Panc1 (cell line): ENCODE data around the gene LGALS1. TPM values are rescaled to one million over a fixed set of nuclear protein-coding genes. Genes with fewer than 3 reads are reported as not detected.

Experiments used
- ATAC-seq: fragments of 200-7000 bp; cut with Tn5 transposase; 2 replicates; pipeline ENCODE4 v1.9.1; 2020; ENCODE audit warnings: mild to moderate bottlenecking, moderate library complexity
- BruUV-seq: library from RNA; stranded (reverse); fragments of 400-500 nt; replicated peaks from 2 replicates; lab custom pipeline; 2021; lab: Mats Ljungman, UMichigan
- CTCF ChIA-PET: fragments of 300-600 bp; sonication (Branson Sonifier 250); formaldehyde crosslinking; loops from one replicate; lab custom pipeline; 2022; ENCODE audit warnings: antibody characterized with exemption; lab: Charles Lee
- POLR2A ChIA-PET: fragments of 300-600 bp; sonication (Branson Sonifier 250); formaldehyde crosslinking; loops from one replicate; lab custom pipeline; 2022; ENCODE audit warnings: antibody characterized with exemption; lab: Charles Lee
- DNase-seq: peaks from one replicate; pipeline ENCODE4 v3.0.0-alpha.2; 2010; ENCODE audit warnings: low read depth, low spot score
- H3K27ac ChIP-seq: 2 replicates; pipeline ENCODE4 v1.5.1; 2011; ENCODE audit warnings: mild to moderate bottlenecking, low read length, inconsistent platforms
- H3K27me3 ChIP-seq: fragments of 200-500 bp; sonication (Bioruptor generic); 2 replicates; pipeline ENCODE4 v1.6.0; 2014; ENCODE audit warnings: low read length, inconsistent platforms; ENCODE audit not compliant: control insufficient read depth, insufficient read depth
- H3K36me3 ChIP-seq: fragments of 200-500 bp; sonication (Bioruptor generic); 2 replicates; pipeline ENCODE4 v1.5.1; 2014; ENCODE audit warnings: inconsistent platforms, mild to moderate bottlenecking, low read length, moderate library complexity; ENCODE audit not compliant: control insufficient read depth, insufficient read depth
- H3K4me1 ChIP-seq: 2 replicates; pipeline ENCODE4 v1.5.1; 2011; ENCODE audit warnings: inconsistent platforms, mild to moderate bottlenecking, low read length, moderate library complexity; ENCODE audit not compliant: control insufficient read depth, insufficient read depth
- H3K4me3 ChIP-seq, 2 experiments: 2 replicates each; pipeline ENCODE4 v1.5.1; 2011 to 2012; ENCODE audit warnings: low read depth in 2 of 2, low read length in 2 of 2, mild to moderate bottlenecking in 2 of 2, inconsistent platforms in 1 of 2, moderate library complexity in 1 of 2
- H3K9me3 ChIP-seq: fragments of 200-500 bp; sonication (Bioruptor generic); 2 replicates; pipeline ENCODE4 v1.5.1; 2014; ENCODE audit warnings: low read depth, mild to moderate bottlenecking, inconsistent platforms, low read length, moderate library complexity; ENCODE audit not compliant: control insufficient read depth, insufficient read depth
- POLR2AphosphoS5 ChIP-seq: IDR thresholded peaks from 2 replicates; pipeline ENCODE4 v1.6.1; 2012; ENCODE audit warnings: mild to moderate bottlenecking, low read depth, low read length, moderate library complexity
- SIN3A ChIP-seq: IDR thresholded peaks from 2 replicates; pipeline ENCODE4 v1.6.1; 2012; ENCODE audit warnings: low read depth, mild to moderate bottlenecking, low read length, moderate library complexity, borderline replicate concordance; ENCODE audit not compliant: insufficient read depth
- TCF7L2 ChIP-seq: IDR thresholded peaks from 2 replicates; pipeline ENCODE4 v1.6.1; 2011; ENCODE audit warnings: mild to moderate bottlenecking, low read depth, low read length, inconsistent platforms
- in situ Hi-C: cut with HindIII; loops from 2 replicates; pipeline ENCODE4 v1.10.0; 2016; ENCODE audit warnings: low sequenced_read_pairs, low pct_unique_long_range_greater_than_20kb
- intact Hi-C: fragments of 100-400 bp; cut with micrococcal nuclease; formaldehyde crosslinking; loops from one replicate; pipeline ENCODE4 v1.10.0; 2022; ENCODE audit not compliant: unreplicated experiment
- total RNA-seq: library from RNA; stranded (reverse); gene quantifications from one replicate; pipeline ENCODE4 v1.2.1, GENCODE V29; 2021; ENCODE audit not compliant: unreplicated experiment
- TF ChIP-seq, protein P1 (sequence below): fragments of 450-650 bp; IDR thresholded peaks from 2 replicates; pipeline ENCODE4 v1.5.1; 2017; ENCODE audit warnings: mild to moderate bottlenecking
- TF ChIP-seq, protein P2 (sequence below), 2 experiments: IDR thresholded peaks; 2 replicates each; pipeline ENCODE4 v1.6.1; 2011 to 2012; ENCODE audit warnings: low read depth in 2 of 2, control low read depth in 1 of 2, low read length in 1 of 2, mild to moderate bottlenecking in 1 of 2, moderate library complexity in 1 of 2; ENCODE audit not compliant: insufficient read depth in 1 of 2

Gene LGALS1
- total RNA-seq, 1 experiment from 2014 or later, result 1,518 TPM

GRCh38 chr22:37657590-37658132 lies 17.8 kb upstream of the LGALS1 start:
- ChIA-PET POLR2A (interaction anchor here (0.6 to 0.9 kb wide), 3 partner anchors 17 to 997 kb away, joined by 3 to 12 read pairs (median 7); no protein-coding TSS in a partner anchor), CTCF (interaction anchor here (0.7 to 1.9 kb wide), 4 partner anchors 14 to 187 kb away, joined by 8 to 14 read pairs (median 9); partner anchors contain the start of gene ANKRD54)
- Histone ChIP-seq H3K27me3 (no peaks in the 10 kb centered on the region), H3K4me1 (peaks cover 17% of the 10 kb centered on the region), H3K9me3 (no peaks in the 10 kb centered on the region), H3K4me3 (peak overlapping the region; percentile 69 to 88), H3K27ac (peak overlapping the region; percentile 93), H3K36me3 (no peaks in the 10 kb centered on the region)
- DNase-seq (no peak), ATAC-seq (peak; percentile 44; the same call in 1 of the 2 replicates)
- BruUV-seq, result no TSS peak
- intact Hi-C loops, result no loop called here
- in situ Hi-C loops, result no loop called here
- TF ChIP-seq SIN3A (no peak), POLR2AphosphoS5 (no peak), TCF7L2 (no peak)
- TF ChIP-seq, protein P1, sequence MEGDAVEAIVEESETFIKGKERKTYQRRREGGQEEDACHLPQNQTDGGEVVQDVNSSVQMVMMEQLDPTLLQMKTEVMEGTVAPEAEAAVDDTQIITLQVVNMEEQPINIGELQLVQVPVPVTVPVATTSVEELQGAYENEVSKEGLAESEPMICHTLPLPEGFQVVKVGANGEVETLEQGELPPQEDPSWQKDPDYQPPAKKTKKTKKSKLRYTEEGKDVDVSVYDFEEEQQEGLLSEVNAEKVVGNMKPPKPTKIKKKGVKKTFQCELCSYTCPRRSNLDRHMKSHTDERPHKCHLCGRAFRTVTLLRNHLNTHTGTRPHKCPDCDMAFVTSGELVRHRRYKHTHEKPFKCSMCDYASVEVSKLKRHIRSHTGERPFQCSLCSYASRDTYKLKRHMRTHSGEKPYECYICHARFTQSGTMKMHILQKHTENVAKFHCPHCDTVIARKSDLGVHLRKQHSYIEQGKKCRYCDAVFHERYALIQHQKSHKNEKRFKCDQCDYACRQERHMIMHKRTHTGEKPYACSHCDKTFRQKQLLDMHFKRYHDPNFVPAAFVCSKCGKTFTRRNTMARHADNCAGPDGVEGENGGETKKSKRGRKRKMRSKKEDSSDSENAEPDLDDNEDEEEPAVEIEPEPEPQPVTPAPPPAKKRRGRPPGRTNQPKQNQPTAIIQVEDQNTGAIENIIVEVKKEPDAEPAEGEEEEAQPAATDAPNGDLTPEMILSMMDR, result no peak
- TF ChIP-seq, protein P2, sequence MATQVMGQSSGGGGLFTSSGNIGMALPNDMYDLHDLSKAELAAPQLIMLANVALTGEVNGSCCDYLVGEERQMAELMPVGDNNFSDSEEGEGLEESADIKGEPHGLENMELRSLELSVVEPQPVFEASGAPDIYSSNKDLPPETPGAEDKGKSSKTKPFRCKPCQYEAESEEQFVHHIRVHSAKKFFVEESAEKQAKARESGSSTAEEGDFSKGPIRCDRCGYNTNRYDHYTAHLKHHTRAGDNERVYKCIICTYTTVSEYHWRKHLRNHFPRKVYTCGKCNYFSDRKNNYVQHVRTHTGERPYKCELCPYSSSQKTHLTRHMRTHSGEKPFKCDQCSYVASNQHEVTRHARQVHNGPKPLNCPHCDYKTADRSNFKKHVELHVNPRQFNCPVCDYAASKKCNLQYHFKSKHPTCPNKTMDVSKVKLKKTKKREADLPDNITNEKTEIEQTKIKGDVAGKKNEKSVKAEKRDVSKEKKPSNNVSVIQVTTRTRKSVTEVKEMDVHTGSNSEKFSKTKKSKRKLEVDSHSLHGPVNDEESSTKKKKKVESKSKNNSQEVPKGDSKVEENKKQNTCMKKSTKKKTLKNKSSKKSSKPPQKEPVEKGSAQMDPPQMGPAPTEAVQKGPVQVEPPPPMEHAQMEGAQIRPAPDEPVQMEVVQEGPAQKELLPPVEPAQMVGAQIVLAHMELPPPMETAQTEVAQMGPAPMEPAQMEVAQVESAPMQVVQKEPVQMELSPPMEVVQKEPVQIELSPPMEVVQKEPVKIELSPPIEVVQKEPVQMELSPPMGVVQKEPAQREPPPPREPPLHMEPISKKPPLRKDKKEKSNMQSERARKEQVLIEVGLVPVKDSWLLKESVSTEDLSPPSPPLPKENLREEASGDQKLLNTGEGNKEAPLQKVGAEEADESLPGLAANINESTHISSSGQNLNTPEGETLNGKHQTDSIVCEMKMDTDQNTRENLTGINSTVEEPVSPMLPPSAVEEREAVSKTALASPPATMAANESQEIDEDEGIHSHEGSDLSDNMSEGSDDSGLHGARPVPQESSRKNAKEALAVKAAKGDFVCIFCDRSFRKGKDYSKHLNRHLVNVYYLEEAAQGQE (IDR thresholded peaks at IDR 0.05; ENCODE audit: insufficient read depth in 1 of 2, low read depth in 2 of 2, low read length in 1 of 2), result no peak

DNA sequence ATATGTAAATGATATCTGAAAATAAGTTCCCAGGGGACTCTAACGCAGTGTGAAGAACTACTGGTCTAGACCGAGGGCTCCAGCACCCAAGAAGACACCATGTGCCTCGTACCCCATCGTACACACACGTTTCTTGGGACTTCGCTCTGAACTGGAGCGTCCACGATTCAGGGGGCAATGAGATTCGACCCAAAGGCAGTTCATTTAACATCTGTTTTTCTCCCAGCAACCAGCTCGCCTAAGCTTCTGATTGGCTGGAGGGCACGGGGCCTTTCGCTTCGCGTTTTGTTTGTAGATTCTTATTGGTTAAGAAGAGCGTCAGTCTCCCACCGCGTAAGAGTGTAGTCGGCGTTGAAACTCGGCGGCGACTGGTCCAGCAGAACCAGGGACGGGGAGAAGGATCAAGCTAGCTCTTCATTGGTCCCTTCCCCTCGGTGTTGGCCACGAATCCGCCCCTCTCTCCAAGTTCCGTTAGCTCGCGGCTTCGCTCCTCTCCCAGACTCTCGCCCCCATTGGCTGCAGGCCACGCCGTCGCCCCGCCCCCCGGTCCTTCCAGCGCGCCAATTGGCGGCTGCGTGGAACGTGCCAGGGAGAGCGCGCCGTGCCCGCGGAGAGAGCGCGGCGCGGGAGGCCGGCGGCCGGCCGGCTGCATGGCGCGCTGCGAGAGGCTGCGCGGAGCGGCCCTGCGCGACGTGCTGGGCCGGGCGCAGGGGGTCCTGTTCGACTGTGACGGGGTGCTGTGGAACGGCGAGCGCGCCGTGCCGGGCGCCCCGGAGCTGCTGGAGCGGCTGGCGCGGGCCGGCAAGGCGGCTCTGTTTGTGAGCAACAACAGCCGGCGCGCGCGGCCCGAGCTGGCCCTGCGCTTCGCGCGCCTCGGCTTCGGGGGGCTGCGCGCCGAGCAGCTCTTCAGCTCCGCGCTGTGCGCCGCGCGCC lies 17.0 kb upstream of the LGALS1 start, which contains the start of gene PDXP:
Gene PDXP (plus strand): TSS at position 591 of the 933 bp plus-strand sequence. CDS start 60 bp downstream, at position 651.
- peak; percentile 97 for ATAC-seq
- Histone ChIP-seq H3K4me1 (peaks cover 17% of the 10 kb centered on the region), H3K27me3 (no peaks in the 10 kb centered on the region), H3K27ac (peak within 1 kb of the TSS; percentile 93), H3K4me3 (peak within 1 kb of the TSS; percentile 69 to 88), H3K9me3 (no peaks in the 10 kb centered on the region), H3K36me3 (no peaks in the 10 kb centered on the region)
- BruUV-seq, result no TSS peak
- POLR2A ChIA-PET, result interaction anchor here (0.6 kb wide), 1 partner anchor 16 kb away, joined by 7 read pairs; no protein-coding TSS in a partner anchor
- peak; percentile 96 for DNase-seq
- 0 out of 2 replicates have a peak, but pooled peaks have one; percentile 53 for TF ChIP-seq SIN3A
- TF ChIP-seq POLR2AphosphoS5, result no peak; the same call in 1 of the 2 replicates
- CTCF ChIA-PET, result interaction anchor here (1.8 to 1.9 kb wide), 2 partner anchors 15 to 23 kb away, joined by 8 to 14 read pairs; no protein-coding TSS in a partner anchor
- in situ Hi-C loops (no loop called here), intact Hi-C loops (no loop called here)
